SIG-M5 (cell line): Measurements from ENCODE around the gene ATAD3C.

ENCODE experiments used
- DNase-seq: peaks from one replicate; lab custom pipeline; 2025; lab: John Stamatoyannopoulos, UW

ATAD3C gene

GRCh38 chr1:1430992-1431844 lies 18.3 kb upstream of the ATAD3C start:
- no peak for DNase-seq

- no peak for DNase-seq
These were observed 17.6 kb upstream of the ATAD3C start for GRCh38 chr1:1431845-1432273.

- DNase-seq, result no peak
These were observed 17.1 kb upstream of the ATAD3C start for GRCh38 chr1:1432274-1432950.

GRCh38 chr1:1432951-1433803 lies 16.3 kb upstream of the ATAD3C start:
- no peak for DNase-seq

- no peak for DNase-seq
These were observed 15.7 kb upstream of the ATAD3C start for GRCh38 chr1:1433804-1434130.

- DNase-seq, result no peak
These were observed 15.2 kb upstream of the ATAD3C start for GRCh38 chr1:1434131-1434823.

GRCh38 chr1:1434824-1435105 lies 14.7 kb upstream of the ATAD3C start:
- no peak for DNase-seq

GRCh38 chr1:1435106-1435903 lies 14.2 kb upstream of the ATAD3C start, which contains the start of gene VWA1:
Gene VWA1 (plus strand): TSS chr1:1435690. CDS start chr1:1435749, 59 bp downstream.
- no peak for DNase-seq

GRCh38 chr1:1435911-1436629 lies 13.4 kb upstream of the ATAD3C start:
- no peak for DNase-seq

GRCh38 chr1:1436630-1437032 lies 12.9 kb upstream of the ATAD3C start:
- no peak for DNase-seq

GRCh38 chr1:1437033-1437903 lies 12.2 kb upstream of the ATAD3C start:
- DNase-seq, result no peak

GRCh38 chr1:1437904-1438376 lies 11.5 kb upstream of the ATAD3C start:
- DNase-seq, result no peak

- no peak for DNase-seq
These were observed 10.7 kb upstream of the ATAD3C start for GRCh38 chr1:1438531-1439381.

- DNase-seq, result no peak
These were observed 9.8 kb upstream of the ATAD3C start for GRCh38 chr1:1439546-1440261.

- no peak for DNase-seq
These were observed 9.1 kb upstream of the ATAD3C start for GRCh38 chr1:1440262-1441001.

GRCh38 chr1:1441002-1441888 lies 8.2 kb upstream of the ATAD3C start:
- no peak for DNase-seq
